ENCODE data around the gene CCL22. TPM values are rescaled to one million over a fixed set of nuclear protein-coding genes. Genes with fewer than 3 reads are reported as not detected.
"Not testable (repeated sequence)": the region's sequence is repeated elsewhere in the genome, so short reads cannot be mapped to it uniquely, and the experiment has no call there.

Gene CCL22
- total and polyA plus RNA-seq, 7 donors = 2.9 TPM; not detected in 6

GRCh38 chr16:57394444-57394843 is 35.9 kb downstream of the CCL22 start:
- H3K9me3 ChIP-seq = no peaks in the 10 kb centered on the region
- TF ChIP-seq POLR2A (IDR thresholded peaks at IDR 0.05) = no peak
- TF ChIP-seq CTCF (IDR thresholded peaks at IDR 0.05) = no peak
- TF ChIP-seq POLR2AphosphoS5 (IDR thresholded peaks at IDR 0.05) = no peak
- TF ChIP-seq EP300 (IDR thresholded peaks at IDR 0.05) = no peak
- H3K4me1 ChIP-seq = no peaks in the 10 kb centered on the region
- H3K36me3 ChIP-seq = no peaks in the 10 kb centered on the region
- 29 to 68% methylated on average over 7 of the region's 7 CpGs for WGBS, 2 donors
- intact Hi-C loops (cut with DNase I) = no loop called here
- H3K27ac ChIP-seq = no peak overlapping the region
- no peak for DNase-seq
- no peak overlapping the region for H3K4me3 ChIP-seq
- H3K27me3 ChIP-seq = no peaks in the 10 kb centered on the region

GRCh38 chr16:57395026-57395425 is 36.4 kb downstream of the CCL22 start:
- no peak overlapping the region for H3K4me3 ChIP-seq
- no peaks in the 10 kb centered on the region for H3K9me3 ChIP-seq
- H3K27ac ChIP-seq = no peak overlapping the region
- intact Hi-C loops (cut with DNase I) = no loop called here
- 95 to 96% methylated on average over 5 of the region's 5 CpGs for WGBS, 2 donors
- H3K36me3 ChIP-seq = no peaks in the 10 kb centered on the region
- no peak for DNase-seq
- H3K27me3 ChIP-seq = no peaks in the 10 kb centered on the region
- TF ChIP-seq POLR2A (IDR thresholded peaks at IDR 0.05) = no peak
- no peak for TF ChIP-seq POLR2AphosphoS5 (IDR thresholded peaks at IDR 0.05)
- no peak for TF ChIP-seq EP300 (IDR thresholded peaks at IDR 0.05)
- no peak for TF ChIP-seq CTCF (IDR thresholded peaks at IDR 0.05)
- H3K4me1 ChIP-seq = no peaks in the 10 kb centered on the region

GRCh38 chr16:57396786-57397185 is 38.2 kb downstream of the CCL22 start:
- no peaks in the 10 kb centered on the region for H3K4me1 ChIP-seq
- no peaks in the 10 kb centered on the region for H3K27me3 ChIP-seq
- H3K9me3 ChIP-seq = no peaks in the 10 kb centered on the region
- DNase-seq = no peak
- no peak overlapping the region for H3K27ac ChIP-seq
- 91 to 95% methylated on average over 4 of the region's 4 CpGs for WGBS, 2 donors
- H3K36me3 ChIP-seq = no peaks in the 10 kb centered on the region
- H3K4me3 ChIP-seq = no peak overlapping the region
- TF ChIP-seq EP300 (IDR thresholded peaks at IDR 0.05) (no peak), POLR2AphosphoS5 (IDR thresholded peaks at IDR 0.05) (no peak), CTCF (IDR thresholded peaks at IDR 0.05) (no peak), POLR2A (IDR thresholded peaks at IDR 0.05) (no peak)
- intact Hi-C loops (cut with DNase I) = no loop called here

GRCh38 chr16:57397493-57397892 is 38.9 kb downstream of the CCL22 start:
- H3K27ac ChIP-seq; H3K4me3 ChIP-seq; H3K4me1 ChIP-seq; DNase-seq; H3K36me3 ChIP-seq; intact Hi-C loops (cut with DNase I); H3K27me3 ChIP-seq; H3K9me3 ChIP-seq: not testable (repeated sequence)
- 94% methylated on average over 4 of the region's 4 CpGs for WGBS, 2 donors

- DNase-seq = no peak
- H3K27me3 ChIP-seq = no peaks in the 10 kb centered on the region
- intact Hi-C loops (cut with DNase I) = no loop called here
- H3K36me3 ChIP-seq = no peaks in the 10 kb centered on the region
- 68 to 69% methylated on average over 7 of the region's 7 CpGs for WGBS, 2 donors
- H3K27ac ChIP-seq = no peak overlapping the region
- TF ChIP-seq POLR2AphosphoS5 (IDR thresholded peaks at IDR 0.05) (no peak), POLR2A (IDR thresholded peaks at IDR 0.05) (no peak), CTCF (IDR thresholded peaks at IDR 0.05) (no peak), EP300 (IDR thresholded peaks at IDR 0.05) (no peak)
- no peak overlapping the region for H3K4me3 ChIP-seq
- no peaks in the 10 kb centered on the region for H3K9me3 ChIP-seq
- no peaks in the 10 kb centered on the region for H3K4me1 ChIP-seq
Observed at GRCh38 chr16:57401943-57402640, 43.5 kb downstream of the CCL22 start.
